H9 (cell line): ENCODE data around the gene FBXO24. TPM values are rescaled to one million over a fixed set of nuclear protein-coding genes. Genes with fewer than 3 reads are reported as not detected.

Experiments
- DNase-seq: peaks from one replicate; pipeline ENCODE4 v3.0.0-alpha.2; 2017
- H2AFZ ChIP-seq: one replicate; pipeline ENCODE4 v1.6.1; 2013; ENCODE audit warnings: mild to moderate bottlenecking, low read length, control low read depth, moderate library complexity
- H2AK5ac ChIP-seq: 2 replicates; pipeline ENCODE4 v1.6.1; 2013; ENCODE audit warnings: low read length, control low read depth, mixed read lengths; ENCODE audit not compliant: insufficient read length
- H2BK120ac ChIP-seq: one replicate; pipeline ENCODE4 v1.6.1; 2013; ENCODE audit warnings: low read depth, mild to moderate bottlenecking, low read length, control low read depth, inconsistent platforms; ENCODE audit not compliant: poor library complexity, severe bottlenecking
- H2BK12ac ChIP-seq: 2 replicates; pipeline ENCODE4 v1.6.1; 2013; ENCODE audit warnings: low read length, control low read depth, mixed read lengths, low read depth; ENCODE audit not compliant: insufficient read length
- H2BK15ac ChIP-seq: 2 replicates; pipeline ENCODE4 v1.6.1; 2013; ENCODE audit warnings: low read depth, low read length, control low read depth
- H2BK20ac ChIP-seq: one replicate; pipeline ENCODE4 v1.6.1; 2013; ENCODE audit warnings: low read depth, mild to moderate bottlenecking, low read length, control low read depth, inconsistent platforms; ENCODE audit not compliant: poor library complexity, severe bottlenecking
- H2BK5ac ChIP-seq: 2 replicates; pipeline ENCODE4 v1.6.1; 2013; ENCODE audit warnings: low read length, control low read depth, mixed read lengths; ENCODE audit not compliant: insufficient read length
- H3K14ac ChIP-seq: 2 replicates; pipeline ENCODE4 v1.6.1; 2013; ENCODE audit warnings: low read length, control low read depth; ENCODE audit not compliant: insufficient read depth
- H3K18ac ChIP-seq: 2 replicates; pipeline ENCODE4 v1.6.1; 2013; ENCODE audit warnings: low read depth, mild to moderate bottlenecking, mixed read lengths, low read length, control low read depth; ENCODE audit not compliant: insufficient read length
- H3K23ac ChIP-seq: 2 replicates; pipeline ENCODE4 v1.6.1; 2013; ENCODE audit warnings: low read length, control low read depth, mixed read lengths, low read depth; ENCODE audit not compliant: insufficient read length
- H3K23me2 ChIP-seq: 2 replicates; pipeline ENCODE4 v1.6.1; 2013; ENCODE audit warnings: low read depth, mild to moderate bottlenecking, mixed read lengths, low read length, control low read depth; ENCODE audit not compliant: insufficient read length, poor library complexity, severe bottlenecking
- H3K27ac ChIP-seq: 2 replicates; pipeline ENCODE4 v1.5.1; 2013; ENCODE audit warnings: low read length, control low read depth, mixed read lengths, low read depth; ENCODE audit not compliant: insufficient read length
- H3K27me3 ChIP-seq: 2 replicates; pipeline ENCODE4 v1.6.1; 2013; ENCODE audit warnings: low read length, control low read depth, inconsistent platforms; ENCODE audit not compliant: insufficient read depth
- H3K4ac ChIP-seq: 2 replicates; pipeline ENCODE4 v1.6.1; 2013; ENCODE audit warnings: low read depth, mild to moderate bottlenecking, control low read depth, inconsistent platforms, low read length, moderate library complexity
- H3K4me1 ChIP-seq: 2 replicates; pipeline ENCODE4 v1.6.1; 2013; ENCODE audit warnings: low read length, control low read depth, inconsistent platforms; ENCODE audit not compliant: insufficient read depth
- H3K4me2 ChIP-seq: 2 replicates; pipeline ENCODE4 v1.6.1; 2013; ENCODE audit warnings: low read length, control low read depth, mixed read lengths; ENCODE audit not compliant: insufficient read length, insufficient read depth
- H3K56ac ChIP-seq: 2 replicates; pipeline ENCODE4 v1.6.1; 2013; ENCODE audit warnings: low read depth, mild to moderate bottlenecking, mixed read lengths, low read length, control low read depth; ENCODE audit not compliant: insufficient read length
- H3K79me1 ChIP-seq: 2 replicates; pipeline ENCODE4 v1.6.1; 2013; ENCODE audit warnings: low read depth, mild to moderate bottlenecking, moderate library complexity, low read length, control low read depth, inconsistent platforms; ENCODE audit not compliant: insufficient read depth, poor library complexity, severe bottlenecking
- H3K79me2 ChIP-seq: 2 replicates; pipeline ENCODE4 v1.6.1; 2013; ENCODE audit warnings: low read length, control low read depth, inconsistent platforms; ENCODE audit not compliant: insufficient read depth
- H3K9ac ChIP-seq: 2 replicates; pipeline ENCODE4 v1.6.1; 2013; ENCODE audit warnings: low read length, control low read depth, mixed read lengths; ENCODE audit not compliant: insufficient read length; ENCODE audit errors: extremely low read depth
- H3K9me3 ChIP-seq: one replicate; pipeline ENCODE4 v1.6.1; 2013; ENCODE audit warnings: low read depth, low read length, inconsistent platforms; ENCODE audit not compliant: control insufficient read depth
- H3T11ph ChIP-seq: one replicate; pipeline ENCODE4 v1.6.1; 2013; ENCODE audit warnings: mild to moderate bottlenecking, low read length, control low read depth, inconsistent platforms
- H4K20me1 ChIP-seq: one replicate; pipeline ENCODE4 v1.6.1; 2013; ENCODE audit not compliant: control insufficient read depth, insufficient read length, insufficient read depth
- H4K5ac ChIP-seq: 2 replicates; pipeline ENCODE4 v1.6.1; 2013; ENCODE audit warnings: low read depth, mild to moderate bottlenecking, mixed read lengths, low read length, control low read depth; ENCODE audit not compliant: insufficient read length
- H4K8ac ChIP-seq: replicated peaks from 2 replicates; pipeline ENCODE4 v1.6.1; 2013; ENCODE audit warnings: low read length, control low read depth, mixed read lengths, low read depth; ENCODE audit not compliant: insufficient read length
- H4K91ac ChIP-seq: 2 replicates; pipeline ENCODE4 v1.6.1; 2013; ENCODE audit warnings: low read depth, mild to moderate bottlenecking, moderate library complexity, mixed read lengths, low read length, control low read depth; ENCODE audit not compliant: insufficient read length
- H3K27ac Mint-ChIP-seq, 3 experiments: 2 replicates in 2 of 3; 3 replicates in 1 of 3; pipeline ENCODE4 v1.8.0; 2020 to 2021; ENCODE audit warnings: mixed read lengths in 3 of 3, mild to moderate bottlenecking in 1 of 3, moderate library complexity in 1 of 3
- H3K27me3 Mint-ChIP-seq: 2 replicates; pipeline ENCODE4 v1.8.0; 2021; ENCODE audit warnings: low read depth, mild to moderate bottlenecking, moderate library complexity, mixed read lengths
- H3K36me3 Mint-ChIP-seq, 3 experiments: 2 replicates in 2 of 3; 3 replicates in 1 of 3; pipeline ENCODE4 v1.8.0; 2020 to 2021; ENCODE audit warnings: low read depth in 3 of 3, mixed read lengths in 3 of 3; ENCODE audit not compliant: insufficient read depth in 1 of 3
- H3K4me1 Mint-ChIP-seq, 2 experiments: 2 replicates each; pipeline ENCODE4 v1.8.0; 2020; ENCODE audit warnings: mixed read lengths in 2 of 2
- H3K4me3 Mint-ChIP-seq, 2 experiments: 2 replicates in 1 of 2; 3 replicates in 1 of 2; pipeline ENCODE4 v1.8.0; 2020 to 2021; ENCODE audit warnings: mild to moderate bottlenecking in 2 of 2, mixed read lengths in 2 of 2, moderate library complexity in 1 of 2
- H3K9me3 Mint-ChIP-seq, 2 experiments: 2 replicates in 1 of 2; 3 replicates in 1 of 2; pipeline ENCODE4 v1.8.0; 2020; ENCODE audit warnings: mild to moderate bottlenecking in 2 of 2, mixed read lengths in 2 of 2, moderate library complexity in 1 of 2
- CTCF ChIP-seq: fragments of 200-600 bp; sonication (generic); conservative IDR thresholded peaks from 3 replicates; pipeline ENCODE4 v1.8.0; 2021; ENCODE audit warnings: antibody characterized with exemption, mild to moderate bottlenecking
- WGBS: extraction: QIAGEN DNeasy Blood & Tissue Kit; methylation state at CpG from one replicate; pipeline ENCODE4 v1.1.7; 2013; ENCODE audit warnings: missing lambda C conversion rate, low lambda C conversion rate, mixed read lengths; ENCODE audit not compliant: insufficient read length; ENCODE audit errors: extremely low coverage; 5-methylcytosine and 5-hydroxymethylcytosine counted together
- total RNA-seq: library from RNA; stranded (reverse); gene quantifications from 2 replicates; pipeline ENCODE4 v1.2.1, GENCODE V29; 2021

Gene FBXO24
- total RNA-seq, 1 experiment from 2014 or later = 0.85 TPM

GRCh38 chr7:100580466-100581283, 5.5 kb upstream of the FBXO24 start:
- 100% methylated on average over 2 of the region's 11 CpGs for WGBS
- peaks cover 13 to 25% (median 23%) of the 10 kb centered on the region in 3 experiments; a peak in 6 of 7 replicates for H3K36me3 Mint-ChIP-seq

More at GRCh38 chr7:100580466-100581283, 5.5 kb upstream of the FBXO24 start:
- no peak overlapping the region for H2BK5ac ChIP-seq
- H3K27me3 ChIP-seq = no peaks in the 10 kb centered on the region
- no peak overlapping the region for H3K14ac ChIP-seq
- H2BK20ac ChIP-seq = no peak overlapping the region
- H3K4ac ChIP-seq = no peak overlapping the region
- no peaks in the 10 kb centered on the region for H3K9me3 ChIP-seq
- no peak overlapping the region for H2AK5ac ChIP-seq
- Mint-ChIP-seq H3K27me3 (no peaks in the 10 kb centered on the region), H3K4me3 (no peak overlapping the region), H3K9me3 (no peaks in the 10 kb centered on the region), H3K27ac (no peak overlapping the region; a peak in 1 of 7 replicates), H3K4me1 (peaks cover 22 to 25% of the 10 kb centered on the region in 2 experiments)
- H2BK15ac ChIP-seq = no peak overlapping the region
- no peak overlapping the region for H3K56ac ChIP-seq
- H3K4me2 ChIP-seq = no peak overlapping the region
- H4K20me1 ChIP-seq = no peaks in the 10 kb centered on the region
- no peak overlapping the region for H3K9ac ChIP-seq
- no peak overlapping the region for H3K27ac ChIP-seq
- no peak overlapping the region for H3T11ph ChIP-seq
- no peak overlapping the region for H4K5ac ChIP-seq
- H3K23ac ChIP-seq = no peak overlapping the region
- H4K91ac ChIP-seq = no peak overlapping the region
- no peak overlapping the region for H2BK120ac ChIP-seq
- H3K79me1 ChIP-seq = no peaks in the 10 kb centered on the region
- peaks cover 8% of the 10 kb centered on the region for H3K23me2 ChIP-seq
- no peak overlapping the region for H4K8ac ChIP-seq
- no peak for TF ChIP-seq CTCF
- peaks cover 4% of the 10 kb centered on the region; the same call in 1 of the 2 replicates for H3K4me1 ChIP-seq
- H3K18ac ChIP-seq = no peak overlapping the region
- no peak for DNase-seq
- H3K79me2 ChIP-seq = no peaks in the 10 kb centered on the region
- H2AFZ ChIP-seq = no peak overlapping the region
- H2BK12ac ChIP-seq = no peak overlapping the region
